GM10266 (cell line): ENCODE data around the gene PGLYRP3.
A peak's percentile ranks its signal among the peaks of the same experiment; 100 is the strongest.
"Not testable (repeated sequence)": the region's sequence is repeated elsewhere in the genome, so short reads cannot be mapped to it uniquely, and the experiment has no call there.

Experiments used
- DNase-seq: peaks from one replicate; pipeline ENCODE4 v3.0.0; 2012; ENCODE audit errors: extremely low spot score
- TF ChIP-seq, protein P1 (sequence below): IDR thresholded peaks from 2 replicates; pipeline ENCODE4 v1.5.1; 2012; ENCODE audit warnings: mild to moderate bottlenecking, low read depth; ENCODE audit not compliant: control insufficient read depth, insufficient read depth; ENCODE audit errors: missing control alignments

PGLYRP3 gene

DNA sequence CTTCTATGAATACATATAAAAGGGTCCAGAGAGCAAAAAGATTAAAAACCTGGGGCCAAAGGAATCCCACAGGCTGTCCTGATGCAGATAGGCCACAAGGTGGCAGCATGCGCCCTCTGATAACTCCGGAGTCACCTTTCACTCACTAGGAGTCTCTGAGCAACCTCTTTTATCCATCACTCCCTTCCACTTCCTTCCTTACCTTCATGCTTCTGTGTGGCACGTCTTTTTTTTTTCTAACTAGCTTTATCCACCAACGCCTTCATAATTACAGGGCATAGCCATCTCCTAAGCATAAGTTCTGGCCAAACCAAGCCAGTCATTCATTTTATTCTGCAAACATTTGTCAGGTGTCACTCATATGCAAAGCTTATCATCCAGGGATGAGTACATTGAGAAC, 39.8 kb upstream of the PGLYRP3 start:
- DNase-seq, result peak; percentile 67
- TF ChIP-seq, protein P1, sequence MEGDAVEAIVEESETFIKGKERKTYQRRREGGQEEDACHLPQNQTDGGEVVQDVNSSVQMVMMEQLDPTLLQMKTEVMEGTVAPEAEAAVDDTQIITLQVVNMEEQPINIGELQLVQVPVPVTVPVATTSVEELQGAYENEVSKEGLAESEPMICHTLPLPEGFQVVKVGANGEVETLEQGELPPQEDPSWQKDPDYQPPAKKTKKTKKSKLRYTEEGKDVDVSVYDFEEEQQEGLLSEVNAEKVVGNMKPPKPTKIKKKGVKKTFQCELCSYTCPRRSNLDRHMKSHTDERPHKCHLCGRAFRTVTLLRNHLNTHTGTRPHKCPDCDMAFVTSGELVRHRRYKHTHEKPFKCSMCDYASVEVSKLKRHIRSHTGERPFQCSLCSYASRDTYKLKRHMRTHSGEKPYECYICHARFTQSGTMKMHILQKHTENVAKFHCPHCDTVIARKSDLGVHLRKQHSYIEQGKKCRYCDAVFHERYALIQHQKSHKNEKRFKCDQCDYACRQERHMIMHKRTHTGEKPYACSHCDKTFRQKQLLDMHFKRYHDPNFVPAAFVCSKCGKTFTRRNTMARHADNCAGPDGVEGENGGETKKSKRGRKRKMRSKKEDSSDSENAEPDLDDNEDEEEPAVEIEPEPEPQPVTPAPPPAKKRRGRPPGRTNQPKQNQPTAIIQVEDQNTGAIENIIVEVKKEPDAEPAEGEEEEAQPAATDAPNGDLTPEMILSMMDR, result peak; percentile 89

DNA sequence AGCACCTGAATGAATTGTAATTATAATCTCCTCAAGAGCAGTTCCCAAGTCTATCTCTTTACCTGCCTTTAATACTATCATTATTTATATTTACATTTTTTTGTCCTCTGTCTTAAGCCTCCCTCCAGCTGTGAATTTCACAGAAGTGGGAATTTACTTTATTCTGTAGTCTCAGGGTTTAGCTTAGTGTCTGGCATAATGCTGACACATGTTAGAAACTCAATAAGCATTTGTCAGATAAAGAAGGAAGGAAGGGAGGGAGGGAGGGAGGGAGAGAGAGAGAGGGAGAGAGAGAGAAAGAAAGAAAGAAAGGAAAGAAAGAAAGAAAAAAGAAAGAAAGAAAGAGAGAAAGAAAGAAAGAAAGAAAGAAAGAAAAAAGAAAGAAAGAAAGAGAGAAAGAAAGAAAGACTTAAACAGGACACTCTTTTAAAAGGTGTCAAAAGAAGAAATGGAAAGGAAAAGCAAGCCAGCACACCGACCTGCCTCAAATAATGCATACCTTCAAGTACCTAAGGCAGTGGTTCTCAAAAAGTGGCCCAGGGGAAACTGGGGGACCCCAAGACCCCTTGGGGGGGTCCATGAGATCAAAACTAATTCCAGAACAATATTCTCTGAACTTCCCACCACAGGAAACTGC, 37.7 kb upstream of the PGLYRP3 start:
- DNase-seq, result no peak
- TF ChIP-seq, protein P1, result no peak

DNA sequence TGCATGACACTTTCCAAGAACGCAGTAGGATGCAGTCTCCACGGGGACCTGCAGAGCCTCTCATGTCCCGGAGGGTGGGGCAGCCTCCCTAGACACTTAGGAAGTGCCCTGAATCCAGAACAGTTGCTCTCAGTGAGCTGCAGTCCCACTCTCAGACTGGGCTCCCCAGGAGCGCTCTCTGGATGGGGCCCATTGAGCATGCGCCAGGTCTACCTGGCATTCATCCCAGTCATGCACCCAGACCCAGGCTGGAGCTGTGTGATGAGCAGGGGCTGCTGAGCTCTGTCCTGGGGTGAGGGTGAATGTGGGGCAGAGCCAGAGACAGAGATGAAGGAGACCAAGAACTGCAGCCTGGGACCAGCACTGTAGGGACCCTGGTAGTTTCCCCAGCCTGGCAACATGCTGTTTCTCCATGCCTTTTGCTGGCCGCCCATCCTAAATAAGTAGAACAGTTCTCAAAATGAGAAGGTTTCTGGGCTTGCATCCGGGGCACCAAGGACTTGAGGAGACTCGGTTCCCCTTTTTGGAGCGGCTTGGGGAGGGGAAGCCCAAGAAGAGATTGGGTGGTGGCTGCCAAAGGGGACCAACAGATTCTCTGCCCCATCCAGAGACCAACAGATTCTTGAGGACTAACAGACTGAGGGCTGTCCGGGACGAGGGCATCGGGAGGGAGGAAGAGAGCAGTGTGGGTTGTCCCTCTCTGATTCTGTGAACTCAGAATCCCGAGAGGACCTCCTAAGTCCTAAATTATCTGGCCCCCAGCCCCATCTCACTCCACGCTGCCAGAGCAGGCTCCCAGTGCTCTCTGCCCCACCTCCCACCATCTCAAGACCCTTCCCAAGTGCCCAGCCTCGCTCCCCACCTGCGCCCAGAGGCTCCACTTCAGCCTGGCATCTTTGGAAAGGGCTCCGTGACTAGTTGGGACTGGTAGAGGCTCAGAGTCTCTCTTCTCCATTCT, 36.9 kb upstream of the PGLYRP3 start:
- TF ChIP-seq, protein P1, result no peak
- DNase-seq, result no peak

DNA sequence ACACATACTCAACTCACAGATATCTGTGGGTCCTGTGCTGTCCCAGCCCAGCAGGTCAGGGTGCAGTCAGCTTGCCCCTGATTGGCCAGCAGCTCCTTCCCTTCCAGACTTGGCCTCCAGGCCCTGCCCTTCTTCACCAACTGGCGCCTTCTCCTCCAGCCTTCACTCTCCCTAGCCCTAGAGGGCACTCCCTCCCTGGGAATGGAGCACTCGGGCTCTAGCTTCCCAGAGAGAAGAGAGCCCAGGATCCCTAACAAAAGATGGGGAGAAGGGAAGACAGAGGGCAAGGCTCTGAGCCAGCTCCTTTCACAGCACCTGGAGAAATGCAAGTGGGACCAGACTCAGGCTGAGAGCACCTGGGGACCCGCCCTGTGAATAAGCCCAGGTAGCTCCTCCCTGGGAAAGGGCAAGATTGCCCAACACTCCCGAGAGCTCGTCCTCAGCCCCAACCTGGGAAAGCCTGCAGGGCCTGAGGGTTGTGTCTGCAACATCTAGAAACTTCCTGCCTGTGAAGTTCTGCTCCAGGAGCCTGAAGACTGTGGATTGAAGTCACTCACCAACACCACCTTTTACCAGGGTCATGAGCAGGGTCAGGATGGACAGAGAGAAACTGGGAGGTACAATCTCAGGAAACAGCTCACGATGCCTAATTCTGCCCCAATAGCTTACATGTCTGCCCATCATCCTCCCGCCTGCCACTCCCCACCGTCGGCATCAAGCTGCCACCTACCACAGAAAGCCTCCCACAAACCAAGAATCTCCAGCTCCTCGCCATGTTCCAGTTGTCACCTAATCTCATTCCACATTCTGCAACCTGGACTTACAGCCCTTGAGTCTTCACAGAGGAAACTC, 36.0 kb upstream of the PGLYRP3 start, which contains the start of gene PGLYRP4:
Gene PGLYRP4, minus strand, starts transcription at position 331 of the 852 bp plus-strand sequence. CDS start 909 bp downstream, outside the sequence.
- DNase-seq, result no peak
- TF ChIP-seq, protein P1, result no peak

DNA sequence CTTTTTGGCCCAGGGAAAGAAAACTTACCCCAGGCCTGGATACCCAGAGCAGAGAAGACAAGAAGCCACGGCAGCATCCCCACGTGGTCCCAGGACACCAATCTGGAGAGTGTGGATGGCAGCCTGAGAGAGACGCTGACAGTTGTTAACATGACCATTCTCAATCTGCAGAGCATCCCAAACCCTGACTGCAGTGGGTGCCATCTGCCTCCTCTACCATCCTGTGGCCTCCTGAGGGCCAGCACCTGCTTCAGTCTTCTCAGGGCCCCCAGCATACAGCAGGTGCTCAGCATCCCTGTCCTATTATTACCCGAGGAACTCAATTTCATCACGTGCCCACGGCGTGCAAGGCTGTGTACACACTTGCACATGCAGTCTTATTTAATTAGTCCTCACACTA, 35.1 kb upstream of the PGLYRP3 start:
- DNase-seq, result no peak
- TF ChIP-seq, protein P1, result no peak

DNA sequence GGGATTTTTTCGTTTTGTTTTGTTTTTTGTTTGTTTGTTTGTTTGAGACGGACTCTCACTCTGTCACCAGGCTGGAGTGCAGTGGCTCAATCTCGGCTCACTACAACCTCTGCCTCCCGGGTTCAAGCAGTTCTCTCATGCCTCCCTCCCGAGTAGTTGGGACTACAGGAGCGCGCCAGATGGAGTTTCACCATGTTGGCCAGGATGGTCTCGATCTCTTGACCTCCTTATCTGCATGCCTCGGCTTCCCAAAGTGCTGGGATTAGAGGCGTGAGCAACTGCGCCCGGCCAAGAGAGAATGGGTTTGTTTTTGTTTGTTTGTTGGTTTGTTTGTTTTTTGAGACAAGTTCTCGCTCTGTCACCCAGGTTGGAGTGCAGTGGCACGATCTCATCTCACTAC, 34.3 kb upstream of the PGLYRP3 start:
- DNase-seq, result not testable (repeated sequence)

DNA sequence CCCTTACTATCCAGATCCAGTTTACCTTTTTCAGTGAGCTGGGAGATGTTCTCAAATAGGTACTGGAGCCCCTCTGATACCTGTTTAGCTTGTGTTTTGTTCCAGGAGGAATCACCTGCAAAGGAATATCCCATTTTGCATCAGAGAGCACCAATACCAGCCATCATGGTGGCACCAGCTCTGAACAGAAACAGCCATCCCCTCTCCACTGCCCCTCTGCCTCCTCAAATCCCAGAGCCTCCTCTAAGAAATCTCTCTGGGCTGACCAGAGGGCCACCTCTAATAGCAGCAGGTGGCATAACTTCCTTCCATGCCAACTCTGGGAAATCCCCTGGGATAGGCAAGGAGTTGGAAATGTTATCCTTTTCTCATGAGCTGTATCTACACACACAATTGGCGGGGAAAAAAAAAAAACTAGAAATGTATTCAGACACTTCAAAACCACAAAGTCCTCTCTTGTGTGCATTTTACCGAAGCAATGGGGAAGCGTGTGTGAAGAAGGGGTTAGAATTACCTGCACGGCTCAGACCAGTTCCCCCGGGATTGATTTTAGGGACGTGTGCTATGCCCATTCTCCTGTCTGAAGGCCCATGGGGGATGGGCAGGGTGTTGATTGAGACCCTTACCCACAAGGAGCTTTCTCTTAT, 33.4 kb upstream of the PGLYRP3 start:
- TF ChIP-seq, protein P1, result no peak
- no peak for DNase-seq
